Mucosa of descending colon (tissue), 3 donors: ENCODE data around the gene CEP170. TPM values are rescaled to one million over a fixed set of nuclear protein-coding genes. Genes with fewer than 3 reads are reported as not detected.

Source experiments
- ATAC-seq: fragments of 200-7000 bp; cut with Tn5 transposase; one replicate; pipeline ENCODE4 v1.9.1; 2020; ENCODE audit warnings: mild to moderate bottlenecking, moderate library complexity
- DNase-seq, 3 donors: peaks; one replicate each; pipeline ENCODE4 v3.0.0-alpha.2; 2020
- H3K36me3 ChIP-seq: fragments of 200-600 bp; one replicate; pipeline ENCODE4 v1.8.0; 2021; ENCODE audit warnings: low read depth, mild to moderate bottlenecking
- H3K4me1 ChIP-seq: fragments of 200-600 bp; one replicate; pipeline ENCODE4 v1.8.0; 2021; ENCODE audit warnings: low read depth, mild to moderate bottlenecking
- H3K4me3 ChIP-seq: fragments of 200-600 bp; one replicate; pipeline ENCODE4 v1.8.0; 2021; ENCODE audit warnings: mild to moderate bottlenecking
- H3K9me3 ChIP-seq: fragments of 200-600 bp; one replicate; pipeline ENCODE4 v1.8.0; 2021; ENCODE audit warnings: mild to moderate bottlenecking
- CTCF ChIP-seq: fragments of 200-600 bp; IDR thresholded peaks from one replicate; pipeline ENCODE4 v1.8.0; 2022; ENCODE audit warnings: antibody characterized with exemption, mild to moderate bottlenecking
- intact Hi-C, 2 donors: fragments of 100-400 bp; cut with DNase I in 1 of 2; cut with micrococcal nuclease in 1 of 2; formaldehyde crosslinking; loops; one replicate each; pipeline versions ENCODE4 v1.11.0 to v1.11.1; 2022; cut with DNase I, micrococcal nuclease
- total RNA-seq, 3 donors: library from RNA; stranded (reverse); fragmentation: NEBNext Ultra II Directional in 2 of 3; extraction: Animal tissue kit (Norgen Biotek cat#: 25700) in 2 of 3; gene quantifications; one replicate each; pipeline versions ENCODE4 v1.2.1 to v1.2.4, GENCODE V29; 2021 to 2023
- donor health status: DM: no; HTN: no; CAD: no; lungs with moderate emphysema.
- donor health status: DM: no; HTN: no; CAD: no.
- donor health status: DM: no; HTN: yes; CAD: no.

Gene CEP170
- total RNA-seq, 3 donors from 2014 or later: 6.2 to 43.8 (median 14.4) TPM

DNA sequence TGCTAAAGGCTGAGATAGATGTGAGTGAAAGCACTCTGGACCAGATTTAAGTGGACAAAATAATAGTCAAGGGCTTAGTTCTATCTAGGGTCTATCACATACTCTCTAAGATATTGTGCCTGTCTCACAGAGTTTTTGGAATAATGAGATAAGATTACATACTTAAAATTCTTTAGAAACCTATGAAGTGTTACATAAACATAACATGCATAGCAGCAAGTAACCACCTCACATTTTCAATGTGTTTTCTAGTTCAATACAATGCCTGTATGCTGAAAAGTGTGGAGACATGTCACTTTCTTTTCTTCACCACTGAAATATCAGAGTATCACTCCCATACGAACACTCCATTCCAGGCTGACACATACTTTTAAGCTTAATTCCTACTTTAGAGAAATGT lies 16.9 kb upstream of the CEP170 start:
- ATAC-seq (no peak), DNase-seq (no peak)
- H3K36me3 ChIP-seq: no peaks in the 10 kb centered on the region
- intact Hi-C loops: no loop called here
- TF ChIP-seq CTCF: no peak
- no peaks in the 10 kb centered on the region for H3K9me3 ChIP-seq
- H3K4me3 ChIP-seq: no peak overlapping the region
- no peaks in the 10 kb centered on the region for H3K4me1 ChIP-seq

DNA sequence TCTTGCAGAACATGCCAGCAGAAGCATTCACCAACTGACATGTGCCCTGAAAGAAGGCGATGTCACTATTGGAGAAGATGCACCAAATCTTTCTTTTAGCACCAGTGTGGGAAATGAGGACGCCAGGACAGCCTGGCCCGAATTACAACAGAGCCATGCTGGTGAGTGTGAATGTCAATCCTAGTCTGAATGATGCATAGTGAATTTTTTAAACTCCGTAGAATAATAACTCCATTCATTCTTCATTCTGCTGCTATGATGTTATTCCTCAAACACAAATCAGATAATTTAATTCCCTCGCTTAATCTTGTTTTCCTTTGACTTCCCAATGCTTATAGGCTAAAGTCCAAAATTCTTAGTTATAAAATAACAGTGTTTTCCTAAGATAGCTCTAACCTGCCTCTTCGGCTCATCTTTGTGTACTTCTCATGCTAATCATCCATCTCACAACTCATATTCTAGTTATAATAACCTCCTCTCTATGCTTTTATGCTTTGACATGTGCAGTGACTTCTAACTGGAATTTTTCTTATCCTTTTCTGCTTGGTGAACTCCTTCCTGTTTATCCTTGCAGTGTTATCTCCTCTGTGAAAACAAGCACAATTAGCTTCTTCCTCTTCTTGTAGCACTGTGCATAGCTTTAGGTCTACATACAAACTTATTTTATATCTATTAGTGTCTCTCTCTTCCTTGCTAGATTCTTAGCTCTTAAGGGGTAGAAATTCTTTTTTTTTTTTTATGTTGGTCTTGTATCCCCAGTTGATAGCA lies 15.2 kb upstream of the CEP170 start:
- no peak for ATAC-seq
- Histone ChIP-seq H3K9me3 (no peaks in the 10 kb centered on the region), H3K4me3 (no peak overlapping the region), H3K4me1 (no peaks in the 10 kb centered on the region), H3K36me3 (no peaks in the 10 kb centered on the region)
- TF ChIP-seq CTCF: no peak
- no peak for DNase-seq
- intact Hi-C loops: no loop called here

DNA sequence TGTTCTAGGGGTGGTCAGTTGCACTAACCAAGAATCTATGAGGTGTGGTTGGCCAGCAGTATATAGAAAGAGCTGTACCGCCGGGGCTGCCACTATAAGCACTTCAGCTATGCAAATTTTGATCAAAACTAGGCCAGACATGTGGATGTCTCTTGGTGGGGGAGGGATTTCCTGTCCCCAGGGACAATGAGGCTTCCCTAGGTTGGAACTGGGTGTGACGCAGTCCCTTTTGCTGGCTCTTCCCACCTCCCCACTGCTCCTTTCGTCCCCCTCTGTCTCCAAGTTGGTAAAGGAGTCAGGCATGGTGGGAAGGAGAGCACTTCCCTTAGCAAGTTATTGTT lies 14.3 kb upstream of the CEP170 start:
- DNase-seq (no peak), ATAC-seq (peak; percentile 15)
- Histone ChIP-seq H3K9me3 (no peaks in the 10 kb centered on the region), H3K4me1 (no peaks in the 10 kb centered on the region), H3K4me3 (no peak overlapping the region), H3K36me3 (no peaks in the 10 kb centered on the region)
- intact Hi-C loops: no loop called here
- TF ChIP-seq CTCF: no peak

DNA sequence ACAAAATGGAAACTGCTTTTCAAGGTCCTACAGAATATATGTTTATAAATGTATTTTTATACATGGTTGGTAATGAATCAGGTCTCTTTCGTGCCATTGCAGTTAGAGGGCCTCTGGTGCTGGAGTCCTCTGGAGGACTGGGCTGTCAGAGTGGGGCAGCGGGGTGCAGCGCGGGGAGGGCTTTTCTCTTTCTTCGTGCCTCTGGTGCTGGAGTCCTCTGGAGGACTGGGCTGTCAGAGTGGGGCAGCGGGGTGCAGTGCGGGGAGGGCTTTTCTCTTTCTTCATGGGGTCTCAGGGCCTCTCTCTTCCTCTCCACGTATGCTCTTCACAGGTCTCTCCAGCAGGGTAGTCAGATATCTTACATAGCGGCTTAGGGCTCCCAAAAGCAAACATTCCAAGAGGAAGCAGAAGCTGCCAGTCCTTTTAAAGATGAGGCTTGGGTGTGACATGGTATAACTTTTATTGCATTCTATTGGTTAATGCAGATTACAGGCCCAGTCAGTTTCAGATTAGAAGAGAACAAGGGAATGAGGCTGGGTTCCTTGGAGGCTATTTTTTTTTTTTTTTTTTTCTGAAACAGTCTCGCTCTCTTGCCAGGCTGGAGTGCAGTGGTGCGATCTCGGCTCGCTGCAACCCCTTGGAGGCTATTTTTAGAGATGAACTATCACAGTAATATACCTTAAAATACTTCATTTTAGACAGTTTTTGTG lies 13.8 kb upstream of the CEP170 start:
- peak; percentile 52 for ATAC-seq
- DNase-seq: no peak
- TF ChIP-seq CTCF: no peak
- Histone ChIP-seq H3K9me3 (no peaks in the 10 kb centered on the region), H3K36me3 (no peaks in the 10 kb centered on the region), H3K4me3 (no peak overlapping the region), H3K4me1 (no peaks in the 10 kb centered on the region)
- intact Hi-C loops: no loop called here

DNA sequence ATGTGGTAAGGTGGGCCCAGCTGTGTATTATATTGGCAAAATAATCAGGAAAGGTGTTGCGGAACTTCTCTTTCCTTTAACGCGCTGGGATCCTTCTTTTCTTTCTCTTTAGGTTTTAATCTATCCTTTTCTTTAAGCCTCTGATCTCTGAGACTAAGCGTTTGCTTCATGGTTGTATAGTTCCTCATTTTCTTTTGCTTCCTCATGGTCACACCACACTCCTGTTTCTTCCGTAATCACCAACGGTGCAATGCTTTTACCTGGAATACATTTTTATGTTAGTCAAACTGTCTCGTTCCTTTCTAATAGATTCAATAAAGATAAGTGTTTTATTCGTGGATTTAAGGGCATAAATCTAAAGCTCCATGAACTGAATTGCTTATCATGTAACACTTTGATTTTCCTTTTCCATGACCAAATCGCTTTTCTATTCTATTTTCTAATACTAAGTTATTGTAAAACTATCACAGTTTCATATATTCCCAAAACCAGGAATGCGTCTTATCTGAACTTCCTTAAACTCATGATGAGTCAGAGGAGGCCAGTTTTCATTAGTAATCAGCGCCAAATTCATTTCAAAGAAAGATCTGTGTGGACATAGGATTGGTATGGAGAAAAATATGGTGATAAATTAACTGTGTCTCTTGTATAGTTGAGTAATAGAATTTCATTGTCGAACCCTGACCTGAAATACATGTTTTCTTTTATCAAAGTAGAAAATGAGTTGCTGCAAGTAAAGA lies 13.0 kb upstream of the CEP170 start:
- no peak overlapping the region for H3K4me3 ChIP-seq
- no peak for DNase-seq

More for the DNA sequence above, 13.0 kb upstream of the CEP170 start:
- Histone ChIP-seq H3K9me3 (no peaks in the 10 kb centered on the region), H3K4me1 (no peaks in the 10 kb centered on the region), H3K36me3 (no peaks in the 10 kb centered on the region)
- no peak for TF ChIP-seq CTCF
- no peak for ATAC-seq
- intact Hi-C loops: no loop called here
